NCI-H345 treated with DMSO at 0.1 percent for 48 hours (cell line): ENCODE measurements around the gene BICRA.

Source experiments
- DNase-seq: peaks from one replicate; lab custom pipeline; 2025; ENCODE audit not compliant: unreplicated experiment; lab: John Stamatoyannopoulos, UW

BICRA gene

GRCh38 chr19:47687906-47688305 lies 79.0 kb downstream of the BICRA start:
- no peak for DNase-seq

DNA sequence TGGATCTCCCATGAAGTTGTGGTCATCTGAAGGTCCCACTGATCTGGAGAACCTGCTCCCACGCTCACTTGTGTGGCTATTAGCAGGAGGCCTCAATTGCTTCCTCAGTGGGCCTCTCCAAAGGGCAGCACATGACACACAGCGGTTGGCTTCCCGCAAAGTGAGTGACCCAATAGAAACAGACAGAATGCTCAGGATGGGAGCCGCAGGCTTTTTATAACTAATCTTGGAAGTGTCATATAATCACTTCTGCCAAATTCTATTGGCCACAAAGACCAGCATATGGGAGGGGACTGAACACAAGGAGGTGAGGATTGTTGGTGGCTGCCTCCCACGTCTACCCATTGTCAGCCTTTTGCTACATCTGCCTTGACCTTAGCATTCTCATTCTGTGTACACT lies 82.2 kb downstream of the BICRA start:
- DNase-seq = no peak

DNA sequence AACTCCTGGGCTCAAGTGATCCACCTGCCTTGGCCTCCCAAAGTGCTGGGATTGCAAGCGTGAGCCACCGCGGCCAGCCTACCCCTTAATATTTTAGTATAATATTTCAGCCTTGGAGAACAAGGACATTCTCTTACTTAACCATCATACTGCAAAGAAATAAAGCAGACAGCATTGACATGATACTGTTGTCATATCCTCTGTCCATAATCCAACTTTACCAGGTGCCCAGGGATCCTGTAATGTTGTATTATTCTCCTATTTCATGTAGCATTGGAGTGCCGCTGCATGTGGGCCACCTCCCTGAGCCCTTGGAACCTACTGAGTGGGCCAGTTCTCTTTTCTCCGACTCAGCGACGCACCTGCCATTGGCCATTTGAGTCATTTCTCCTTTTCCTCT lies 82.8 kb downstream of the BICRA start:
- DNase-seq = no peak

DNA sequence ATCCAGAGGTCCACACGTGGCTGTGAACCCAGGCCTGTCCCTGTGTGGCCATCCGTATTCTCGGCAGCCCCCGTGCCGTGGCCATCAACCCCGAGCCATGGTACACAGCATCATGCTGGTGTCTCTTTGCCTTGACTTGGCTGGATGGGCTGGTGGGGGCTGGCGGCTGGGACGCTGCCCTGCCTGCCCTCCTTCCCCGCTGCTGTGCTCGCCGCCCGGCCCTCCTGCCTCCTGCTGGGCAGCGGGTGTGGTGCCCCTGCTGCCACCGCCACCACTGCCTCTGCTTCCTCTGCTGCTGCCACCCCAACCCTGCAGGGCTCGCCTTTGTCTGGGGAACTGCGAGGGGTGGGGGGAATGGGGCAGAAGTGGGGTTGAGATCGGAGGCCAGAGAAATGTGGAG lies 84.6 kb downstream of the BICRA start:
- DNase-seq = no peak

DNA sequence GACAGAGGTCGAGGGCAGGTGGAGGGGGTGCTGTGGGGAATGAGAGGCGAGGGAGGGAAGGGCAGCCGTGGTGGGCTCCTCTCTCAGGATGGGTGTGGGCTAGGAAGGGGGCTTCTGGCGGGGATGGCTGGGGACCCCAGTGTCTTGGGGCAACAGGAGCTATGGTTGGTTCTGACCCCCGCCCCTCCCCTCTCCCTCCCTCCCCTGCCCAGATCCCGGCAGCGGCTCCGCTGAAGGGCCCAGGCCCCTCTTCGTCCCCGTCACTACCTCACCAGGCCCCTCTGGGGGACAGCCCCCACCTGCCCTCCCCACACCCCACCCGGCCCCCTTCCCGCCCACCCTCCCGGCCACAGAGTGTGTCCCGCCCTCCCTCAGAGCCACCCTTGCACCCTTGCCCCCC lies 85.0 kb downstream of the BICRA start:
- no peak for DNase-seq

DNA sequence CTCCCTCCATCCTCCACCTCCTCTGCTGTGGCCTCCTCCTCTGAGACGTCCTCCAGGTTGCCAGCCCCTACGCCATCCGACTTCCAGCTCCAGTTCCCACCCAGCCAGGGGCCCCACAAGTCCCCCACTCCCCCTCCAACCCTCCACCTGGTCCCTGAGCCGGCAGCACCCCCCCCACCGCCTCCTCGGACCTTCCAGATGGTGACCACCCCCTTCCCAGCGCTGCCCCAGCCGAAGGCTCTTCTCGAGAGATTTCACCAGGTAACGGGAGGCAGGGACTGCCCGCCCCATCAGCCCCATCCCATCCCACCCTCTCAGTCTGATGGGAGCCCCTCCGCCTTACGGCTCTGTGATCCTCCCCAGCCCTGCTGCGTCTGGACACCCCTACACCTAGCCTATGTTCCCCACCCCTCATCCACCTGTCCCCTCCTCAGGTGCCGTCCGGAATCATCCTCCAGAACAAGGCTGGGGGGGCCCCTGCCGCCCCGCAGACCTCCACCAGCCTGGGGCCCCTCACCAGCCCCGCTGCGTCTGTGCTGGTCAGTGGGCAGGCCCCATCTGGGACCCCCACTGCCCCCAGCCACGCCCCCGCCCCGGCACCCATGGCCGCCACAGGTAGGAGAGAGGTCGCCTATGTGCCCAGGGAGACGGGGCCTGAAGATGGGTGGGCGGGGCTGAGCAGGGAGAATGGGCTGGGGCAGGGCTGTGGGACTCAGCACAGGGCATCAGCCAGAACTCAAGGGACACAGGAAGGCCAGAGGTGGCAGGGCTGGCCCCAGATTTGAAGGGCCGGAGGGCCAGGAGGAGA lies 85.7 kb downstream of the BICRA start:
- DNase-seq = no peak

DNA sequence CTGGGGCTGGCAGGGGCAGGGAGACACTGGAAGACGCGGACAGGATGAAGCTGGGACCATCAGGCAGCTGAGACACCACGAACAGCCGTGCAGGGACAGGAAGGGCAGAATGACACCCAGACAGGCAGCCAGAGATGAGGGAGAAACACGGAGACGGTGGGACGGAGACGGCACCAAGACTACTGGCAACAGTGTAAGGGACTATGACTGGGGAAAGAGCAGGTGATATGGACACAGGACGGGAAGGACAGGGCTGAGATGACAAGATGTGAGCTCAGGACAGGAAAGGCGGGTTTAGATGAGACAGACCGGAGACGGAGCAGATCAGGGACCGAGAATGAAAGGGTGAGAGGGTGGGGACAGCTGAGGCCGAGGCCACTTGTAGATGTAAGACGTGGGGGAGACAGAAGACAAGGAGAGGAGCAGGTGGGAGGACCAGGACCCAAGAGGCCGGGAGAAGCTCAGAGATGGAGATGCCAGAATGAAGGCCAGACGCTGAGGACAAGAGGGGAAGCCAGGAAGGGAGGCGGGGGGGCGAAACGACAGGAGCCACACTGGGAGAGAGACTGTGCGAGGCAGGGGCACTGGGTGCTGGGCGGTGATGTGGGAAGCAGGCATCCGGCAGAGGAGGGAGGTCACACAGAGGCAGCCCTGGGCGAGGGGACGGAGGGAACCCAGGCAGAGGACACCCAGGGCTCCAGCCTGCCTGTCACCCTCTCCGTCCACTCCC lies 86.8 kb downstream of the BICRA start:
- DNase-seq = no peak

DNA sequence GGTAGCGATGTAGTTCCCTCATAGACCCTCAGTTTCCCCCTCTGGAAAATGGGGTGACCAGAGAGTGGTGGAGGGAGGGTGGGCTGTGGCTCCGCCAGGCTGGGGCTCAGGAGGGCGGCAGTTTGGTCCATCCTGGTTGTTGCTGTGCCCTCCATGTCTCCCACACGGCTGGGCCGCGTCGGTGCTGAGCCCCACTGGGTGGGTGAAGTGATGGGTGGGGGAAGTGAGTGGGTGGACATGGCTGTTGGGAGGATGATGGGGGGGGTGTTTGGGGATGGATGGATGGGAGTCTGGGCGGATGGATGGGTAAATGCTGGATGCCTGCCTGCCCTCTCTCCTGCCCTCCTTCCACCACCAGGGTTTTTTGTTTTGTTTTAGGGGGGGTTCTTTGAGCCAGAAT lies 87.7 kb downstream of the BICRA start:
- no peak for DNase-seq

DNA sequence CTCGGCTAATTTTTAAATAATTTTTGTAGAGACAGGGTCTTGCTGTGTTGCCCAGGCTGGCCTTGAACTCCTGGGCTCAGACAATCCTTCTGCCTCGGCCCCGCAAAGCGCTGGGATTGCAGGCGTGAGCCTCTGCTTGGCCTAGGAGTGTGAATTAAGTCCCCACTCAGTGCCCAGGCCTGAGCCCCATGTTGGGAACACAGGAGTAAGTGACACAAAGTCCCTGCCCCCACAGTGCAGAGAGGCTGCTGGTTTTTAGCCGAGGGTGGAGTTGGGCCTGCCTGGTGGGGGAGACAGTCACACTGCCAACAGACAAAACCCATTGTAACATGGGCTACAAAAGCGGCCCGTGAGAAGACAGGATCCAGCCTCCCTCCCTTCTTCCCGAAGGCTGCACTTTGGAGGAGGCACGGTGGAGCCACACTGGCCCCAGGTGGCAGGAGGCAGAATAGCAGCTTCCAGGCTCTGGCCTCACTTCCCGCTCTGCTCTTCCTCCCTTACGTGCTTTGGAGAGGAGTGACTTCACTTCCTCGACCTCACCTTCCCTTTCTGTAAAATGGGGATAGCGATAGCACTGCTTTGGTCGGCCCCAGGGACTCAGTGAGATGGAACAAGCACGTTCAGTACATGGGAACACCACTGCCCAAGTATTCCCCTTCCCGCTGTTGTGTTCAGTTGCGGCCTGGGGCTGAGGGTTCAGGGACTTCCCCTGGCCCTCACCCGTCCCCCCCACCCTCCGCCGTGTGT lies 89.1 kb downstream of the BICRA start:
- DNase-seq = no peak

- no peak for DNase-seq
Observed at GRCh38 chr19:47698631-47699359, 89.9 kb downstream of the BICRA start.

DNA sequence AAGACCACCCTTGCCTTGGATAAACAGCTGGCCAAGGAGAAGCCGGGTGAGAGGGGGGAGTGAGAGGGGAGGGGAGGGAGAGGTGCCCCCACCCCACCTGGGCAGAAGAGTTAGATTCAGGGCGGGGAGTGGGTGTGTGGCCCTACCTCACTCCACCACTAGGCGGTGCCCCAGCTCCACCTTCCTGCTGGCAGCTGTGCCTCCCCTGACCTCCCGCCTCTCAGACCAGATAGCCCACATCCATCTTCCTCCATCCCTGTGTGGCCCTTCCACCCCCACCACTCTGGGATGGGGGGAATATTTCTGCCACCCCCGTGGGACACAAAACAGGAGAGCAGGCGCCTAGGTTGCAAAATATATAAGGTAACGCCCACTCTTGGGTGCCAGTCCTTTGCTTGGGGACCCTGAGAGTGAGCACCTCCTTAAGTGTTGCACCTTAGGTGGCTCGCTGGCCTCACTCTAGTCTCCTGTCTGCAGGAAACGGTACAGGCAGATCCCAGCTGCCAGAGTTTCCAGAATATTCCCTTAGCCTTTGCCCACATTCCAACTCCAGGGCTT lies 90.5 kb downstream of the BICRA start:
- DNase-seq = no peak

DNA sequence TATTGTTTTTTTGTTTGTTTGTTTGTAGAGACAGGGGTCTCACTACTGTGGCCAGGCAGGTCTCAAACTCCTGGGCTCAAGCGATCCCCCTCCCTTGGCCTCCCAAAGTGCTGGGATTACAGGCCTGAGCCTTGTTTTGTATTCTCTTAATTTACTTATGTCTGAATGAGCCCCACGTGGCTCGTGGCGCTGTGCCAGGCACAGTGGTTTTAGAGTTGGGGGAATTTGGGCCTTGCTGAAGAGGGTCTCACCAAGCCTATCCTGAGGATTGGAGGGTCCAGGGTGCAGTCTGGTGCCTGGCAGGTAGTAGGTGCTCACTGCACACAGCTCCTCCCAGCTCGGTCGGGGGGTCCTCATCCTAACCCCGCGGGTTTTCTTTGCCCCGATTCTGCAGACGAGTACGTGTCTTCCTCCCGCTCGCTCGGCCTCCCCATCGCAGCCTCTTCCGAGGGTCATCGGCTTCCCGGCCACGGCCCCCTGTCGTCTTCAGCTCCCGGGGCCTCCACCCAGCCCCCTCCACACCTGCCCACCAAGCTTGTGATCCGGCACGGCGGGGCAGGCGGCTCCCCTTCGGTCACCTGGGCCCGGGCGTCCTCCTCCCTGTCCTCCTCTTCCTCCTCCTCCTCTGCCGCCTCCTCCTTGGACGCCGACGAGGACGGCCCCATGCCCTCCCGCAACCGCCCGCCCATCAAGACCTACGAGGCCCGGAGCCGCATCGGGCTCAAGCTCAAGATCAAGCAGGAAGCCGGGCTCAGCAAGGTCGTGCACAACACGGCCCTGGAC lies 92.2 kb downstream of the BICRA start:
- DNase-seq = no peak

DNA sequence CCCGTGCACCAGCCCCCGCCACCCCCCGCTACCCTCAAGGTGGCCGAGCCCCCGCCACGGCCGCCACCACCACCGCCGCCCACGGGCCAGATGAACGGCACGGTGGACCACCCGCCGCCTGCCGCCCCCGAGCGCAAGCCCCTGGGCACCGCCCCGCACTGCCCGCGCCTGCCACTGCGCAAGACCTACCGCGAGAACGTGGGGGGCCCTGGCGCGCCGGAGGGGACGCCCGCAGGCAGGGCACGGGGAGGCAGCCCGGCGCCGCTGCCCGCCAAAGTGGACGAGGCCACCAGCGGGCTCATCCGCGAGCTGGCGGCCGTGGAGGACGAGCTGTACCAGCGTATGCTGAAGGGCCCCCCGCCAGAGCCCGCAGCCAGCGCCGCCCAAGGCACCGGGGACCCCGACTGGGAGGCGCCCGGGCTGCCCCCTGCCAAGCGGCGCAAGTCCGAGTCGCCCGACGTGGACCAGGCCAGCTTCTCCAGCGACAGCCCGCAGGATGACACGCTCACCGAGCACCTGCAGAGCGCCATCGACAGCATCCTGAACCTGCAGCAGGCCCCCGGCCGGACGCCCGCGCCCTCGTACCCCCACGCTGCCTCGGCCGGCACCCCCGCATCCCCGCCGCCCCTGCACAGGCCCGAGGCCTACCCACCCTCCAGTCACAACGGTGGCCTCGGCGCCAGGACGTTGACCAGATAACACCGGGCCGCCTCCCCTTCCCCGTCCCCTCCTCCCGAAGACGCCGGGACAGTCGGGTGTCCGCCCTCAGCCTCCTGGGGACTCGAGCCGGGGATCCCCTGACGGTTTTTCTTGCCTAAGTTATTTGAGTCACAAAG lies 93.0 kb downstream of the BICRA start:
- DNase-seq = no peak

DNA sequence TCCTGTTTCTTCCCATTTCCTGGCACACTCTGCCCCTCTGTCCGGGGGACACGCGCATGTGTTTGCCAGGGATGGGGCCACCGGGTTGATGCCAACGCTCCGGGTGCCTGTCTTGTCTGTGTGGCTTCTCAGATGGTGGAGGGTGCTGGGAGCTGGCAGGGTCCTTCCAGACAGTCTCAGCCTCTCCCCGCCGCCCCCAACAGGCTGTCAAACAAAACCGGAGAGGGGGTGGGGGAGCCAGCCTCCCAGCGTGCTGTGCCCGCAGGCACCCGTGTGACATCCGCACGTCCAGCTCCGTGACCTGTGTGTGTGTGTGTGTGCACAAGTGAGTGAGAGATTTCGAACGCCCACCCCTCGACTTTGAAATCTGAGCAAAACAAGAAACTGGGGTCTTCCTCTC lies 93.7 kb downstream of the BICRA start:
- no peak for DNase-seq

DNA sequence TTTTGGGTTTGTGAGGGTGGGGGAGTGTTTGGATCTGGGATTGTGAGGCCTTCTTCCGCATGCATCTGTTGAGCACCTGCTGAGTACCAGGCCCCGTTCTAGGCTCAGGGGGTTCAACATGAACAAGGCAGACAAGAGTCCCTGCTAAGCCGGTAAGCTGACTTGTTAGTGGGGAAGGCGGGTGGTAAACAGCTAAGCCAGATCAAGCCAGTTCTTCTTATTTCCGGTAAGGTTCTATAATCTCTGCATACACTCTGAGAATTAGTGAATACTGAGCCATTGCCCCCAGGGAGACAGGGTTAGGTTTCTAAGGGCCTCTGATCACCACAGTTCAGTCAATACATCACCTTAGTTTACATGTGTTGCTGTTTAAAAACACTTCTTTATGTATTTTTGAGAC lies 94.4 kb downstream of the BICRA start:
- DNase-seq = no peak

DNA sequence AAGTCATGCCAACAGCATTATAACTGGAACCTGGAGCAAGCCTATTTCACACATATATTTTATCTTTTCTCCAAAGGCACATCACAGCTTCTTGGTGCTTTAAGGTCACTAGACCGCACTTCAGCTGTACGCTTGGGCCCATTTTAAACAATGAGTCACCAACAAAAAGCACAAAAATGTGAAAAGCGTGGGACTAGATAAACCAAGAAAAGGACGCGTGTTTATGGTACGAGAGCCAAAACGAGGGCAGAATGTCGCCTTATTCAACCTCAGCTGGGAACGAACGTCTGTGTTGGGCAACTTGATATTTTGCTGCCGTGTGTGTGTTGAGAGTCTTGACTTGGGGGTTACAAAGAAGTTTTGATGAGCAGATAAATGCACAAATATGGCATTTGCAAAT lies 95.1 kb downstream of the BICRA start:
- no peak for DNase-seq

- no peak for DNase-seq
Observed at GRCh38 chr19:47704656-47705055, 95.7 kb downstream of the BICRA start.

DNA sequence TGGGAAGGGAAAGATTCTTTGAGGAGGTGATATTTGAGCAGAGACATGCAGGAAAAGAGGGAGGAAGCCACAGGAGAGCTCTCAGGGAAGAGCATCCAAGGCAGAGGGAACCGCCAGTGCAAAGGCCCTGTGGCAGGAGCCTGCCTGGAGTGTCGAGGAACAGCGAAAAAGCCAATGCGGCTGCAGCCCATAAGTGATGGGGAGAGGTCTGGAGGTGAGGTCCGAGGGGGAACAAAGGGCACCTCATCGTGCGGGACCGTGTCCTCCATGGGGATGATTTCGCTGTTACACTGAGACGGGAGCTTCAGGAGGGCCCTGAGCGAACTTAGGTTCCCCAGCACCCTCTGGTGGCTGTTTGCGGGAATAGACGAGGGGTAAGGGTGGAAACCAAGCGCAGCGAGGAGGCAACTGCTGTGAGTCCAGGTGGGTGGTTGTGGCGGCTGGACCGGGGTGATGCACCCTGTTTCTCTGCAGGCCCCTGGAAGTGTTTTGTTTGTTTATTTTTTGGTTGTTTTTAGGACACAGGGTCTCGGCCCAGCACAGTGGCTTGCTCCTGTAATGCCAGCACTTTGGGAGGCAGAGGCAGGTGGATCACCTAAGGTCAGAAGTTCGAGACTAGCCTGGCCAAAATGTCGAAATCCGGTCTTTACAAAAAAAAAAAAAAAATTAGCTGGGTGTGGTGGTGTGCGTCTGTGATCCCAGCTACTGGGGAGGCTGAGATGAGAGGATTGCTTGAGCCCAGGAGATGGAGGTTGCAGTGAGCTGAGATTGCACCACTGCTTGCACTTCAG lies 98.4 kb downstream of the BICRA start:
- DNase-seq = no peak
